Nephron (organoid): Measurements from ENCODE around the gene P2RY14.
"Not testable (repeated sequence)": the region's sequence is repeated elsewhere in the genome, so short reads cannot be mapped to it uniquely, and the experiment has no call there.

ENCODE experiments used
- H3K27ac Mint-ChIP-seq, 3 experiments: 2 replicates each; pipeline ENCODE4 v1.8.0; 2020; ENCODE audit warnings: mixed read lengths in 3 of 3, mild to moderate bottlenecking in 2 of 3, moderate library complexity in 1 of 3
- H3K27me3 Mint-ChIP-seq: 2 replicates; pipeline ENCODE4 v1.8.0; 2021; ENCODE audit warnings: low read depth, mild to moderate bottlenecking, moderate library complexity, mixed read lengths
- H3K36me3 Mint-ChIP-seq: 2 replicates; pipeline ENCODE4 v1.8.0; 2020; ENCODE audit warnings: low read depth, mixed read lengths
- H3K4me1 Mint-ChIP-seq: 2 replicates; pipeline ENCODE4 v1.8.0; 2020; ENCODE audit warnings: mixed read lengths
- H3K4me3 Mint-ChIP-seq, 3 experiments: 2 replicates each; pipeline ENCODE4 v1.8.0; 2020; ENCODE audit warnings: mild to moderate bottlenecking in 3 of 3, mixed read lengths in 3 of 3, moderate library complexity in 2 of 3
- H3K9me3 Mint-ChIP-seq: 2 replicates; pipeline ENCODE4 v1.8.0; 2020; ENCODE audit warnings: mixed read lengths
- CTCF ChIP-seq, 3 experiments: fragments of 200-600 bp; sonication (generic); IDR thresholded peaks; one replicate each; pipeline ENCODE4 v1.5.0; 2021; ENCODE audit warnings: antibody characterized with exemption in 3 of 3; ENCODE audit not compliant: unreplicated experiment in 3 of 3

P2RY14 gene

GRCh38 chr3:151248772-151249337 lies 29.5 kb downstream of the P2RY14 start:
- Mint-ChIP-seq H3K27ac (no peak overlapping the region), H3K36me3 (no peaks in the 10 kb centered on the region), H3K9me3 (no peaks in the 10 kb centered on the region), H3K4me1 (peaks cover 10% of the 10 kb centered on the region), H3K27me3 (no peaks in the 10 kb centered on the region), H3K4me3 (no peak overlapping the region)
- TF ChIP-seq CTCF (IDR thresholded peaks at IDR 0.05; ENCODE audit: unreplicated experiment in 3 of 3): no peak

- not testable (repeated sequence) for H3K9me3 Mint-ChIP-seq, H3K4me3 Mint-ChIP-seq, H3K27me3 Mint-ChIP-seq, H3K36me3 Mint-ChIP-seq, H3K27ac Mint-ChIP-seq, H3K4me1 Mint-ChIP-seq
Measured at GRCh38 chr3:151242006-151242405, 36.3 kb downstream of the P2RY14 start.

- H3K4me3 Mint-ChIP-seq: no peak overlapping the region
- H3K27me3 Mint-ChIP-seq: peaks cover 5% of the 10 kb centered on the region
- peaks cover 5% of the 10 kb centered on the region for H3K4me1 Mint-ChIP-seq
- no peak for TF ChIP-seq CTCF (IDR thresholded peaks at IDR 0.05; ENCODE audit: unreplicated experiment in 3 of 3)
- peaks cover 7% of the 10 kb centered on the region for H3K36me3 Mint-ChIP-seq
- no peaks in the 10 kb centered on the region for H3K9me3 Mint-ChIP-seq
- no peak overlapping the region for H3K27ac Mint-ChIP-seq
Measured at GRCh38 chr3:151236736-151237135, 41.6 kb downstream of the P2RY14 start.

GRCh38 chr3:151236316-151236715 lies 42.0 kb downstream of the P2RY14 start:
- peaks cover 5% of the 10 kb centered on the region for H3K4me1 Mint-ChIP-seq
- H3K9me3 Mint-ChIP-seq: no peaks in the 10 kb centered on the region
- no peak overlapping the region for H3K4me3 Mint-ChIP-seq
- peaks cover 5% of the 10 kb centered on the region for H3K27me3 Mint-ChIP-seq
- no peak overlapping the region for H3K27ac Mint-ChIP-seq
- no peak for TF ChIP-seq CTCF (IDR thresholded peaks at IDR 0.05; ENCODE audit: unreplicated experiment in 3 of 3)
- peaks cover 2% of the 10 kb centered on the region for H3K36me3 Mint-ChIP-seq

- H3K4me1 Mint-ChIP-seq: peaks cover 5% of the 10 kb centered on the region
Measured at GRCh38 chr3:151234825-151235224, 43.5 kb downstream of the P2RY14 start.

GRCh38 chr3:151232991-151233390 lies 45.4 kb downstream of the P2RY14 start:
- Mint-ChIP-seq H3K27me3 (peaks cover 5% of the 10 kb centered on the region), H3K36me3 (no peaks in the 10 kb centered on the region), H3K4me1 (peaks cover 14% of the 10 kb centered on the region), H3K9me3 (no peaks in the 10 kb centered on the region), H3K27ac (no peak overlapping the region), H3K4me3 (no peak overlapping the region)
- TF ChIP-seq CTCF (IDR thresholded peaks at IDR 0.05; ENCODE audit: unreplicated experiment in 3 of 3): no peak

More at GRCh38 chr3:151234825-151235224, 43.5 kb downstream of the P2RY14 start:
- H3K36me3 Mint-ChIP-seq: no peaks in the 10 kb centered on the region
- H3K4me3 Mint-ChIP-seq: no peak overlapping the region
- peaks cover 5% of the 10 kb centered on the region for H3K27me3 Mint-ChIP-seq
- no peaks in the 10 kb centered on the region for H3K9me3 Mint-ChIP-seq
- TF ChIP-seq CTCF (IDR thresholded peaks at IDR 0.05; ENCODE audit: unreplicated experiment in 3 of 3): no peak
- no peak overlapping the region for H3K27ac Mint-ChIP-seq

GRCh38 chr3:151232403-151232802 lies 45.9 kb downstream of the P2RY14 start:
- H3K36me3 Mint-ChIP-seq, H3K4me3 Mint-ChIP-seq, H3K27me3 Mint-ChIP-seq, H3K9me3 Mint-ChIP-seq, H3K27ac Mint-ChIP-seq: not testable (repeated sequence)
- H3K4me1 Mint-ChIP-seq: peaks cover 18% of the 10 kb centered on the region
